OCI-LY1 (cell line): ENCODE measurements around the gene WDFY2.

Source experiments
- EZH2 ChIP-seq: fragments of 200-600 bp; sonication (generic), shearing (Covaris generic); IDR thresholded peaks from 2 replicates; pipeline ENCODE4 v1.8.0; 2017; ENCODE audit warnings: borderline replicate concordance, mixed run types, mild to moderate bottlenecking, antibody characterized with exemption, low read length, moderate library complexity, mixed read lengths
- TF ChIP-seq, protein P1 (sequence below): fragments of 200-600 bp; sonication (generic), shearing (Covaris generic); IDR thresholded peaks from 2 replicates; pipeline ENCODE4 v1.5.1; 2017; ENCODE audit warnings: mild to moderate bottlenecking, antibody characterized with exemption, low read length, moderate library complexity, mixed read lengths

DNA sequence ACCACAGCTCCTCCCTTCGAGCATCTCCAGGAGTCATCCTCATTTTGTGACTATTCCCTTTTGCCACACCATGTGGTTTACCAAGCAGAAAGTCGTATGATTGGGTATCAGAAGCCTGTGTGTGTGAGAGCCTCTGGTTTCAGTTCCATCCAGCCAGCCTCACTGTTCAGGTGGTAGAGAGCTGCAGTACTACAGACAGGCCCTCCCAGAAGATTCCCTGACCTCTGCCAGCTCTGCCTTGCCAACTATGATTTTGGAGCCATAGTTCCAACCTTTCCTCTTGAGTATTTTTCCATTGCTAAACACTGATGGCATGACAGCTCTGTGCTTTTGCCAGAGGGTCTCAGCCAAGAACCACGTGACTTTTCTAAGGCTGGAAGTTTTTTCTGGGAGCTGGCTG, 137.2 kb downstream of the WDFY2 start:
- TF ChIP-seq, protein P1, sequence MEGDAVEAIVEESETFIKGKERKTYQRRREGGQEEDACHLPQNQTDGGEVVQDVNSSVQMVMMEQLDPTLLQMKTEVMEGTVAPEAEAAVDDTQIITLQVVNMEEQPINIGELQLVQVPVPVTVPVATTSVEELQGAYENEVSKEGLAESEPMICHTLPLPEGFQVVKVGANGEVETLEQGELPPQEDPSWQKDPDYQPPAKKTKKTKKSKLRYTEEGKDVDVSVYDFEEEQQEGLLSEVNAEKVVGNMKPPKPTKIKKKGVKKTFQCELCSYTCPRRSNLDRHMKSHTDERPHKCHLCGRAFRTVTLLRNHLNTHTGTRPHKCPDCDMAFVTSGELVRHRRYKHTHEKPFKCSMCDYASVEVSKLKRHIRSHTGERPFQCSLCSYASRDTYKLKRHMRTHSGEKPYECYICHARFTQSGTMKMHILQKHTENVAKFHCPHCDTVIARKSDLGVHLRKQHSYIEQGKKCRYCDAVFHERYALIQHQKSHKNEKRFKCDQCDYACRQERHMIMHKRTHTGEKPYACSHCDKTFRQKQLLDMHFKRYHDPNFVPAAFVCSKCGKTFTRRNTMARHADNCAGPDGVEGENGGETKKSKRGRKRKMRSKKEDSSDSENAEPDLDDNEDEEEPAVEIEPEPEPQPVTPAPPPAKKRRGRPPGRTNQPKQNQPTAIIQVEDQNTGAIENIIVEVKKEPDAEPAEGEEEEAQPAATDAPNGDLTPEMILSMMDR: no peak
- no peak for TF ChIP-seq EZH2
